ENCODE results near the gene TESK1.
"Not testable (repeated sequence)": the region's sequence is repeated elsewhere in the genome, so short reads cannot be mapped to it uniquely, and the experiment has no call there.

Gene TESK1

DNA sequence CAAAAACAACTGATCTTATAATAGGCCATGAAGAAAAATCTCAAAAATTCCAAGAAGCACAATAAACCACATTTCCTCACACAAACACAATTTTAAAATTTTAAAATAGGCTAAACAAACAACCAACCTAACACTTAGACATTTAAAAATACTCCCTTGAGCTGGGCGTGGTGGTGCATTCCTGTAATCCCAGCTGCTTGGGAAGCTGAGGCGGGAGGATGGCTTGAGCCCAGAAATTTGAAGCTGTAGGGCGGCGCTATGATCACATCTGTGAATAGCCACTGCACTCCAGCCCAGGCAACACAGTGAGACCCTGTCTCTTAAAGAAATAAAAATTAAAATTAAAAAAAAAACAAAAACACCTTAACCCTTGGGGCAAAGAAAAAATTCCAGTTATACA lies 36.9 kb upstream of the TESK1 start:
- Histone ChIP-seq H3K4me3 (no peak overlapping the region), H3K27ac (no peak overlapping the region)
- TF ChIP-seq, protein P1, sequence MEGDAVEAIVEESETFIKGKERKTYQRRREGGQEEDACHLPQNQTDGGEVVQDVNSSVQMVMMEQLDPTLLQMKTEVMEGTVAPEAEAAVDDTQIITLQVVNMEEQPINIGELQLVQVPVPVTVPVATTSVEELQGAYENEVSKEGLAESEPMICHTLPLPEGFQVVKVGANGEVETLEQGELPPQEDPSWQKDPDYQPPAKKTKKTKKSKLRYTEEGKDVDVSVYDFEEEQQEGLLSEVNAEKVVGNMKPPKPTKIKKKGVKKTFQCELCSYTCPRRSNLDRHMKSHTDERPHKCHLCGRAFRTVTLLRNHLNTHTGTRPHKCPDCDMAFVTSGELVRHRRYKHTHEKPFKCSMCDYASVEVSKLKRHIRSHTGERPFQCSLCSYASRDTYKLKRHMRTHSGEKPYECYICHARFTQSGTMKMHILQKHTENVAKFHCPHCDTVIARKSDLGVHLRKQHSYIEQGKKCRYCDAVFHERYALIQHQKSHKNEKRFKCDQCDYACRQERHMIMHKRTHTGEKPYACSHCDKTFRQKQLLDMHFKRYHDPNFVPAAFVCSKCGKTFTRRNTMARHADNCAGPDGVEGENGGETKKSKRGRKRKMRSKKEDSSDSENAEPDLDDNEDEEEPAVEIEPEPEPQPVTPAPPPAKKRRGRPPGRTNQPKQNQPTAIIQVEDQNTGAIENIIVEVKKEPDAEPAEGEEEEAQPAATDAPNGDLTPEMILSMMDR (IDR thresholded peaks at IDR 0.05): no peak
- DNase-seq (ENCODE audit: low spot score): peak; percentile 56

DNA sequence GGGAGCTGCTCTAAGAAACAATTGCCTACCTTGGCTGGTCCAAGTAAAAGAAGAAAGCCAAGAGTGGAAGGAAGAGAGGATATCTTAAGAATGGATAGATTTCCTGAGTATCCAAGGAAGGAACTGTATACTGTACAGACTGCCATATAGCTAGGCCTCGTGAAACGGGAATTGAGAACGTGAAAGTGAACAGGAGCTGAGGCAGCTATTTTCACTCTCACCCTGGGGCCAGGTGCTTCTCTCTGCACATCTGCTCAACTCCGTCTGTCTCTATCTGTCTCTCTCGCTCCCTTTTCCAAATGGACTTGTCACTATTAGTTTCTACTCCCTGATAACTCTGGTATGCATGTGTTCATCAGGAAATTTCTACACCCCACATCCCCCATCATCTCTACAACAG lies 35.9 kb upstream of the TESK1 start:
- Histone ChIP-seq H3K4me3 (no peak overlapping the region), H3K27ac (no peak overlapping the region)
- TF ChIP-seq, protein P1 (IDR thresholded peaks at IDR 0.05): no peak
- DNase-seq (ENCODE audit: low spot score): peak; percentile 36

DNA sequence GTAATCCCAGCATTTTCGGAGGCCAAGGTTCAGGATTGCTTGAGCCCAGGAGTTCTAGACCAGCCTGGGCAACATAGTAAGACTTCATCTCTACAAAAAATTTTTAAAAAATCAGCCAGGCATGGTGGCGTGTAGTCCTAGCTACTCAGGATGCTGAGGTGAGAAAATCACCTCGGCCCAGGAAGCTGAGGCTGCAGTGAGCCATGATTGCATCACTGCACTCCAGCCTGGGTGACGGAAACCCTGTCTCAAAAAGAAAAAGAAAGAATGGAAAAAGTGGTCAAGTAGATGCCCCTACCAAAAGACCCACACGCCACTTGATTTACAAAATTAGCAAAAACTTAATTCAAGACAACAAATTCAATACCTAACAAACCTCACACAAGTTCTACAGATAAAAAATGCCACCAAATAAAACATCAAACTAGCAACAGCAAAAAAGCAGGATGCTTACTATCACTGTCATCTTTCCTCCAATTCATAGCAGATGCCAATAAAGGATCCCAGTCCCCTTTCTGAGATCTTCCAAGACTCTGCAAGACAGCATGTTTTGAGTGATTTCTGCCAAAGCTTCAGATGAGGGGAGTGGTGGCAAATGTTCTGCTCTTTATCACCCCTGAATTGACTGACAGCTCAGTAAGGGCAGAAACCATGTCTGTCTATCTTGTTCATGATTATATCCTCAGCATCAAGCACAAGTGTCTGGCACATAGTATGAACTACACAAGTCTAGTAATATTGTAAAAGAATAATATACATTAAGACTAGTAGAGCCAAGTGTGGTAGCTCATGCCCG lies 34.2 kb upstream of the TESK1 start:
- TF ChIP-seq, protein P1 (IDR thresholded peaks at IDR 0.05): no peak
- Histone ChIP-seq H3K4me3 (no peak overlapping the region), H3K27ac (no peak overlapping the region)
- DNase-seq (ENCODE audit: low spot score): peak; percentile 31

DNA sequence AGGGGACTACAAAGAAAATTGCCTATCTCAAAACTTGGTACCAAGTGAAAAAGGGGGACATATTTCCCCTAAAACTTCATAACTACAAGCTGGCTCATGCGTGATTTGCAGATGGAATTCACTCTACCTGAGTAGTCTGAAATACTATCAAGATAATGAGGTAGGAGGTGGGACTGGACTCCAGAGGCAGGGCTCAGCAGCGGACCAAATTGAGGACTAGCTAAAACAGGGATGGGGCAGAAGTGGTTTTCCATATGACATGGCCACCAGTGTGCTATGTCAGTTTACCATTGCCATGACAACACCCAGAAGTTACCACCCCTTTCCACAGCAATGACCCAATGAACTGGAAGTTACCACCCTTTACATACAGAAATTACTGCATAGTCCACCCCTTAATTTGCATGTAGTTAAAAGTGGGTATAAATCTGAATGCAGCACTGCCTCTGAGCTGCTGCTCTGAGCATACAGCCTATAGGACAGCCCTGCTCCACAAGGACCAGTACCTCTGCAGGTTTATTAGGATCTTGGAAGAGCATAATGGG lies 30.4 kb upstream of the TESK1 start:
- H3K4me3 ChIP-seq: no peak overlapping the region
- peak; percentile 28 for DNase-seq (ENCODE audit: low spot score)
- H3K27ac ChIP-seq: no peak overlapping the region
- TF ChIP-seq, protein P1 (IDR thresholded peaks at IDR 0.05): no peak

DNA sequence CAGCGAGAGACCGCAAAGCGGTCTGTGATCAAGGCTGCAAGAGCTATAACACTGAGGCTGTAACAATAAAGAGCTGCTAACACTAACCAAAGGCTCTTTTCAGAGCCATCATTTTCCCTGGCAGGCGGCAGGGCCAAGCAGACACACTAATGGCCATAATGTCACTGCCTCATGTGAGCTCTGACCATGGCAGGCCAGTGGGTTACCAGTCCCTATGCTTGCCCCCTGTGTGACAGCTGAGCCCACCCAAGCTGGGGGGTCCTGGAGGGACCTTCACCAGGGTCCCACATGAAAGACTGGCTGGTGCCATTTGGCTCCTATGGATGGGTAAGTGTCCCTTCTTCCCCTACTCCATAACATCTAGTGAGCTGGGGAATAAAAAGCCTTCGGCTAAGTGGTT lies 29.6 kb upstream of the TESK1 start:
- TF ChIP-seq, protein P1 (IDR thresholded peaks at IDR 0.05): no peak
- DNase-seq (ENCODE audit: low spot score): peak; percentile 52
- Histone ChIP-seq H3K27ac (no peak overlapping the region), H3K4me3 (no peak overlapping the region)

DNA sequence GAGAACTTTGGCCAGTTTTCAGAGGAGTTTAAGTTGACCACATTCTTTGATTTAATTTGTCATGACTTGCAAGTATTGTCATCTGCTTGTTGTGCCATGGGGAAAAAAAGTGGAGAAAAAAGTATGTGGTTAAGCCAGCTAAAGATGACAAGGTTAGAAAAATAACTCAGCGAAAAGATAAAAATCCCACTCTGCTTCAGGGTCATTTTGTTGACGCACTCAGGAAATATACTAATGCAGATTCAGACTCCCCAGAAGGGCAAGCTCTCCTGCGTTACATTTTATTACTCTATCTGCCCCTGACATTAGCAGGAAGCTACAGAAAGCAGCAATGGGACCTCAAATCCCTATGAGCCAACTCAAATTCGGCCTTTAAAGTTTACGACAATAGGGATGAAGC lies 27.6 kb upstream of the TESK1 start:
- no peak overlapping the region for H3K4me3 ChIP-seq
- no peak overlapping the region for H3K27ac ChIP-seq
- TF ChIP-seq, protein P1 (IDR thresholded peaks at IDR 0.05): no peak
- peak; percentile 2 for DNase-seq (ENCODE audit: low spot score)

DNA sequence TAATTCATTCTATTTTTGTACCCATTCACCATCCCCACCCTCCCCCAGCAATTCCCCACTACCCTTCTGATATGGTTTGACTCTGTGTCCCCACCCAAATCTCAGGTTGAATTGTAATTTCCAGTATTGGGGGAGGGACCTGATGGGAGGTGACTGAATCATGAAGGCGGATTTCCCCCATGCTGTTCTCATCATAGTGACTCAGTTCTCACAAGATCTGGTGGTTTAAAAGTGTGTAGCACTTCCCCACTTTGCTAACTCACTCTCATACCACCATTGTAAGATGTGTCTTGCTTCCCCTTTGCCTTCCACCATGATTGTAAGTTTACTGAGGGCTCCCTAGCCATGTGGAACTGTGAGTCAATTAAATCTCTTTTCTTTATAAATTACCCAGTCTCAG lies 25.9 kb upstream of the TESK1 start:
- H3K27ac ChIP-seq: no peak overlapping the region
- TF ChIP-seq, protein P1 (IDR thresholded peaks at IDR 0.05): no peak
- no peak for DNase-seq (ENCODE audit: low spot score)
- no peak overlapping the region for H3K4me3 ChIP-seq

DNA sequence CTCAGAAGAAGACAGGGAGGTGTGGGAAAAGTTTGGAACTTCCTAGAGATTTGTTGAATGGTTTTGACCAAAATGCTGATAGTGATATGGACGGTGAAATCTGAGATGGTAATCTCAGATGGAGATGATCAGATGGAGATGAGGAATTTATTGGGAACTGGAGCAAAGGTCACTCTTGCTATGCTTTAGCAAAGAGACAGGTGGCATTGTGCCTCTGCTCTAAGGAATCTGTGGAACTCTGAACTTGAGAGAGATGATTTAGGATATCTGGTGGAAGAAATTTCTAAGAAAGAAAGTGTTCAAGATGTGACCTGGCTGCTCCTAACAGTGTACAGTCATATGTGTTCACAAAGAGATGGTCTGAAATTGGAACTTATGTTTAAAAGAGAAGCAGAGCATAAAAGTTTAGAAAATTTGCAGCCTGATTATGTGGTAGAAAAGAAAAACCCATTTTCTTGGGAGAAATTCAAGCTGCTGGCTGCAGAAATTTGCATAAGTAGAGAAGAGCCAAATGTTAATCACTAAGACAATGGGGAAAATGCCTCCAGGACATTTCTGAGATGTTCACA lies 25.3 kb upstream of the TESK1 start:
- not testable (repeated sequence) for H3K4me3 ChIP-seq; DNase-seq (ENCODE audit: low spot score); H3K27ac ChIP-seq

DNA sequence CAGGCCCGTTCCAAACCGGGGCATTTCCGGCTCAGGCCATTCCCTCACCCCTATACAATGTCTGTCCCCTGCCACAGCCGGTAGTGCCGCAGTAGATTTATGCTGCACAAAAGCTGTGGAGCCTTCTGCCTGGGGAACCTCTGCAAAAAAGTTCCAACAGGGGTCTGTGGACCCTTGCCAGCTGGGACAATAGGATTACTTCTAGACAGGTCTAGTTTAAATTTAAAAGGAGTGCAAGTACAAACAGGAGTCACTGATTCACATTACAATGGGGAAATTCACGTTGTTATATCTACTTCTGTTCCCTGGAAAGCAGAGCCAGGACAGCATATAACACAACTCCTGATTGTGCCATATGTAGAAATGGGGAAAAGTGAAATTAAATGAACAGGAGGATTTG lies 21.5 kb upstream of the TESK1 start:
- not testable (repeated sequence) for H3K4me3 ChIP-seq, H3K27ac ChIP-seq
- DNase-seq (ENCODE audit: low spot score): peak; percentile 16

DNA sequence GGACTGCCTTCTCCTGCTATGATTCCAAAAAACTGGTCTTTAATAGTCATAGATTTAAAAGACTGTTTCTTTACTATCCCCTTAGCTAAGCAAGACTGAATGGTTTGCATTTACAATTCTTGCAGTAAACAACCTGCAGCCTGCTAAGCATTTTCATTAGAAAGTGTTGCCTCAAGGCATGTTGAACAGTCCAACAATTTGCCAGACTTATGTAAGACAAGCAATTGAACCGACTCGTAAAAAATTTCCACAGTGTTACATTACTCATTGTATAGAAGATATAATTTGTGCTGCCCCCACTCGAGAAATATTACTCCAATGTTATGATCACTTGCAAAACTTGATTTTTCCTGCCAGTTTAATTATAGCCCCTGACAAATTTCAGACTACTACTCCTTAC lies 20.4 kb upstream of the TESK1 start:
- not testable (repeated sequence) for DNase-seq (ENCODE audit: low spot score); H3K4me3 ChIP-seq

More for the DNA sequence above, 20.4 kb upstream of the TESK1 start:
- not testable (repeated sequence) for H3K27ac ChIP-seq
